ENCODE measurements around the gene ZNF304.

DNA sequence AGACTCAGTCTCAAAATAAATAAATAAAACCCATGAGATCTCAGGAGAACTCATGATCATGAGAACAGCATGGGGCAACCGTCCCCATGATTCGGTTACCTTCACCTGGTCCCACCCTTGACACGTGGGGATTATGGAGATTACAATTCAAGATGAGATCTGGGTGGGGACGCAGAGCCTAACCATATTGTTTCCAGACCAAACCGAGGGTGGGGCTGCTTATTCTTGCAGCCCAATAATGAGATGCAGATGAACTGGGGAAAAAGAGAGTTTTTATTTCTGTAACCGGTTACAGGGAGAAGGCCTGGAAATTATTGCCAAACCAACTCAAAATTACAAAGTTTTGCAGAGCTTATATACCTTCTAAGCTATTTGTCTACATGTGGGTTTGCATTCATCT is 25.1 kb downstream of the ZNF304 start:
- TF ChIP-seq CTCF (IDR thresholded peaks at IDR 0.05), result no peak
- no peak for TF ChIP-seq POLR2A (IDR thresholded peaks at IDR 0.05)
